HuH-7 (cell line): Measurements from ENCODE around the gene MSLN.

Experiments used
- DNase-seq: peaks from one replicate; pipeline ENCODE4 v3.0.0; 2011; ENCODE audit warnings: low spot score

MSLN gene

DNA sequence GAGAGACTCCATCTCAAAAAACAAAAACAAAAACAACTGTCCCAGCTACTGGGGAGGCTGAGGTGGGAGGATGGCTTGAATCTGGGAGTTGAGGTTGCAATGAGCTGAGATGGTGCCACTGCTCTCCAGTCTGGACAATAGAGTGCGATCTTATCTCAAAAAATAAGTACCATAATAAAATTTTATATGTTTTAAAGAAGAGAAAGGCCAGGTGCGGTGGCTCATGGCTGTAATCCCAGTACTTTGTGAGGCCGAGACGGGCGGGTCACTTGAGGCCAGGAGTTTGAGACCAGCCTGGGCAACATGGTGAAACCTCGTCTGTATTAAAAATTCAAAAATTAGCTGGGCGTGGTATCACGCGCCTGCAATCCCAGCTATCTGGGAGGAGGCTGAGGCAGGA lies 16.3 kb downstream of the MSLN start:
- no peak for DNase-seq

DNA sequence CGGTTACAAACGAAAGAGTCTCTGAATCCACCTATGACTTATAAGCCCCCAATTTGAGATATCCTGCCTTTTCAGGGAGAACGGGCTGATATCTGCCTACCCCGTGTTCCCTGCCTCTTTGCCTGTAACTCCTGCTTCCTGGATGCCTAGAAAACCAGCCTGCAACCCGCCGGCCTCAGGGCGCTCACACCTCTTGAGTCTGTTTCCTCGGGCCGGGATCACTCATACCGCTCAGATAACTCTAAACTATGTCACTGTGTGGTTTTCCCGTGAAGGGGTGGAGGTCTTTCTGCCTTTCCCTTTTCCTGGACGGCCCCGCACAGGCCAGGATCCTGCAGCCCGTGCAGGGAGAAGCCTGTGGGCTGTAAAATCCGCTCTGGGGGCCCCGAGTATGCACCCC lies 17.3 kb downstream of the MSLN start:
- DNase-seq = no peak

DNA sequence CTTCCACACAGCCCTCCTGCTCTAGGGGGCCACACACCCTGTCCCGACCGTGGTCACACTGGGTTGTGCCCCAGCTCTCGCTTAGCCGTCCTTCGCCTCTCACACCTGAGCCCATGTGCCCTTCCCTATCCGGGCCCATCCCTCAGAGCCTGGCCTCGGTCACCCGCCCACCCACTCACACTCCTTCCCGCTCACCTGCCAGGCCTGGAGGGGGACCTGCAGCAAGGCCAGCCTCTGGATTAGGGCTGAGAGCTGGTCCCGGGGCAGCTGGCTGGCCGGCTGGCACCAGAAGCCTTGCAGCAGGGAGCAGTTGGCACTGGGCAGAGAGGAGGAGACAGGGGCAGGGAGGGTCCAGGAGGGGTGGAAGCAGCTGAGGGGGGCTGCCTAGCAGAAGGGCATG lies 17.9 kb downstream of the MSLN start:
- DNase-seq = no peak

DNA sequence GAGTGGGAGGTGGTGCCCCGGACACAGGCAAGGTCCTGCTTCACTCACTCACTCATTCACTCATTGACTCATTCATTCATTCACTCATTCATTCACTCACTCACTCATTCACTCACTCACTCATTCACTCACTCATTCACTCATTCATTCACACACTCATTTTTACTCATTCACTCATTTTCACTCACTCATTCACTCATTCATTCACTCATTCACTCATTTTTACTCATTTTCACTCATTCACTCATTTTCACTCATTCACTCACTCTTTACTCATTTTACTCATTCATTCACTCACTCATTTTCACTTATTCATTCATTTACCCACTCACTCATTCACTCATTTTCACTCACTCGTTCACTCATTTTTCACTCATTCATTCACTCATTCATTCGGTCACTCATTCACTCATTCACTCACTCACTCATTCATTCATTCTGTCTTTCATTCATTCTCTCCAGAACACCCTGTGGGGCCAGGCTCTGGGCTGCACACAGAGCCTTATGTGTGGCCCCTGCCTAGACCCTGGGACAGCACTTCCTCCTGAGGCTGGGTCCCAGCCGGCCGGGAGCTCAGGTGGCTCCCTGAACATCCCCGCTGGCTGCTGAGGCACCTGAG lies 18.5 kb downstream of the MSLN start:
- no peak for DNase-seq

DNA sequence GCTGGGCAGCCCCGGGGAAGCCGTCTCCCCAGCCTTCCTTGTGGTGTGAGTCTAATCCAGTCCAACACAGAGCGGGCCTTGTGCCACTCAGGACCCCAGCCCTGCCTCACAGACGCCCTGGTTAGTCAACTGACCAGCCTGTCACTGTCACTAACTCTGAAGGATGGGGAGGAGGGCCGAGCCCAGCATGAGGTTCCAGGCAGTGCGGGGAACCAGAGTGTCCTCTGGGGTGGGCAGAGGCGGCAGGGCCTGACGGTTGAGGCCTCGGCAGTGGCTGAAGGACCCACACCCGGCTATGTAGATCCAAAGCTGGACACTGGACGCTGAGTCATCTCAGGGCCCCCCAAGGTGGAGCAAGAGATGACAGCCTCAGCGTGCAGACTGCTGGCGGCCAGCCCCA lies 19.0 kb downstream of the MSLN start:
- DNase-seq = no peak

DNA sequence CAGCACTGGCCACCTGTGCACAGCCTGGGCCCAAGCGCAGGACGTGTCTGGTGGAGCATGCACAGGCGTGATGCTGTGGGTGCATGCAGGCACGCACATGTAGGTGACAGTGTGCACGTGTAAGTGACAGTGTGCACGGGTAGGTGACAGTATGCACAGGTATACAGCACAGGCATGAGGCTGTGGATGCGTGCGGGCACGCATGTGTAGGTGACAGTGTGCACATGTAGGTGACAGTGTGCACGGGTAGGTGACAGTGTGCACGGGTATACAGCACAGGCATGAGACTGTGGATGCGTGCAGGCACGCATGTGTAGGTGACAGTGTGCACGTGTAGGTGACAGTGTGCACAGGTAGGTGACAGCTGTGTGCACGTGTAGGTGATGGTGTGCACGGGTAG lies 19.8 kb downstream of the MSLN start:
- DNase-seq = no peak

DNA sequence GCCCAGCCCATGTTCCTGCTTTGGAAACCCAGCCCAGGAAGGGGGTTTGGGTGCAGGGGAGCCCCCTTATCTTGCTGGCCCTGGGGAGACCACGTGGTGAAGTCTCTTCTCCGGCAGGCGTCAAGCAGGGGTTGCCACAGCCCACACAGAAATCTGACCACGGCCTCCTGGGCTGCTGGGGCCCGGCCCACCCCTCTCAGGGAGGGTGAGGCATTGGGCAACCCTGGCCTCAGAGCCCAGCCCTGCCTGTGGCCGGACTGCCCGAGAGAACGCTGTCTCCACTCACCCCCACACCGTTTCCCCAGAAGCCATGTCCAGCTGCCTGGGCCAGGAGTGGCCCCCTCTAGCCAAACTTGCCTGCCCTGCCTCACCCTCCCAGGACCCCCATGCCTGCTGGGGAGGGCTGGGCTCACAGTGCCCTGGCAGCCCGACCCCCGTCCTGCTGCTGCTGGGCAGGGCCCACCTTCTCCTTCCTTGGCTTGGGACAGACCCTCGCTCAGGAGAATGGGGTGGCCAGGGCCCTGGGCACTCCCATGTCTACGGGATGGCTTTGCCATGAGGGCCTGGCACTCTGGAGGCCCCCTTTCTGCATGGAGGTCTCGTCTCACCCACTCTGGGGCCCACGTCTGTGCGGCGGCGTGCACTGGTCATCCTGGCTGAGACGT lies 20.9 kb downstream of the MSLN start:
- DNase-seq = no peak

DNA sequence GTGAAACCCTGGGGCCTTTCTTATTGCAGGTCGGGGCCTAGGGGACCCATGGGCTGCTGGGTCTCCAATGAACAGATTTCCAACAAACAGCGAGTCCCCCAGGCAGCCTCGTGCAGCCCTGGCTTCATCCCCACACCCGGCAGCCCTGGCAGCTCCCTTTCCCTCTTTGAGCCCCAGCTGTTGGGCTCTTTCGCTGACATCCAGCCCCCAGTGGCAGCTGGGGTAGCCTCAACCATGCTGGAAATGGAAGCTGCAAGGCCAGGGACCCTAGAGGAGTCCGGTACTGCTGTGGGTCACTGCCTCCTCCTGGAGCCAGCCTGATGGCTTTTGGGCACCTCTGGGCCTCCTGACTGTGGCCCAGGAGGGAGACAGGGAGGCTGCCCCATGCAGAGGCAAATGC lies 21.7 kb downstream of the MSLN start:
- no peak for DNase-seq

DNA sequence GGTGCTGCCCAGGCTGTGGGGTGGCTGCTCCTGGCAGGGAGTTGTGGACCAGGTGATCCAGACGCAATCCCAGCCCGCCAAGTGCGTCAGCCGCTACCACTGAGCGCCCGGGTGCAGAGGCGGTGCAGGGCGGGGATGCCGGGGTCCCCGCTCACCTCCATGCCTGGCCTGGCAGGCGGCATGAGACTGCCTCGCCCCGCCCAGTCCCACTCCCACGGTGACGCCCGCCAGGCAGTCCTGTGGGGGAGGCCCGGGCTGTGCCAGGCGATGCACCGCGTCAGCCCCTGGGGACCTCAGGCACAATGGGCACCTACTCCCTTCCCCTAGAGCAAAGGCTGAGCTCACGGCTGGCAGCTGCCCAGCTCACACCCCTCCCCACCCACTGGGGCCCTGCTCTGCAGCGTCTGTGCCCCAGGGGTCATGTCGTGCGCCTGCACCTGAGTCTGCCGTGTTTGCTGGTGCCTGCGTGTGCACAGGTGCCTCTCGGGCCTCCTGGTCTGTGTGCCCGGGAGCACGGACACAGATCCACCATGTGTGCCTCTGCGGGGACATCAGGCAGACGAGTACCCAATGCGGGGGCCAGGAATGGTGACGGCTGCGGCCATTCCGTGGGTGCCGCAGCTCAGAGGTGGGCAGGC lies 22.4 kb downstream of the MSLN start:
- DNase-seq = no peak

DNA sequence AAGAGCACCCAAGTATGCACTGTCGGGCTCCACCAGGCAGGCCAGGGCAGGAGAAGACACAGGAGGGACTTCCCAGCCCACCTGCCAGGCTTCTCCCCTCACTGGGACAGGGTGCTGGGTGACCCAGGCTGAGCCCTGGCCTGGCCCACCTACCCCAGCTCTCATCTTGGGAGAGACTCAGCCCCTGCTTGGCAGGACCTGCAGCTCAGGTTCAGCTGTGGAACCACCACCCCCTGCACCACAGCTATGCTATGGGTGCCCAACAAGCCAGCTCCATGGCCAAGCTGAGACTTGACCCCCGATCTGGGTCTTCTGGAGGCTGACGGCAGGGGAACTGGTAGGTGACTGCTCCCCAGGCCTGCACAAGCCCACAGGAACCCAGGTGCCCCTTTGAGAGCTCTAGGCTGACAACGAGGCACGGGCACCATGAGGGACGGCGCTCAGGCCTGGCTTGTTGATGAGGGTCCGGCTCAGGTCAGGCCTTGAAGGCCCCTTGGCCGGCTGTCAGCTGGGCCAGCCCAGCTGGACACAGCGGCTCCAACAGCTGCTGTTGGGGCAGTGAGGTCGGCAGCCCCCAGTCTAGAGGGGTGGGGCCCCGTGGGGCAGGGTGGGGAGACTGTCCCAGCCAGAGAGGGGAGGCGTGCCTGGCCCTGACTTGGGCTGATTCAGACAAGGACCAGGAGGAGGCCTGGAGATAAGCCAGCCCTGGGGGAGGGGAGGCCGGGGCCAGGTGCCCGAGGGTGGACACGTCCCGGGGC lies 23.0 kb downstream of the MSLN start:
- no peak for DNase-seq

DNA sequence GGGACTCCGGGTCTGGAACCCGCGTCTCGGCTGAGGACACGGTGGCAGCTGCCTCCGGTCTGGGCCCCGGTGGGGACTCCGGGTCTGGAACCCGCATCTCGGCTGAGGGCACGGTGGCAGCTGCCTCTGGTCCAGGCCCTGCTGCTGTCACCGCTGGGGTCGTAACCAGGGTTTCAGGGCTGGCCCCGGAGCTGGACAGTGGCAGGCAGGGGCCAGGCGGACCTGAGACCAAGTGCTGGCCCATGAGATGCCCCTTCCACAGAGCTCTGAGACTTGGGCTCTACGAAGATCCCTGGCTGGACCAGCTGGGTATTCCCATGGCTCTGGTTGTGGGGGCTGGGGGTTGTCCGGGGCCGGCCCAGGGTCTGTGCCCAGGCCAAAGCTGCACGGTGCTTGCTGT lies 23.9 kb downstream of the MSLN start:
- DNase-seq = no peak

DNA sequence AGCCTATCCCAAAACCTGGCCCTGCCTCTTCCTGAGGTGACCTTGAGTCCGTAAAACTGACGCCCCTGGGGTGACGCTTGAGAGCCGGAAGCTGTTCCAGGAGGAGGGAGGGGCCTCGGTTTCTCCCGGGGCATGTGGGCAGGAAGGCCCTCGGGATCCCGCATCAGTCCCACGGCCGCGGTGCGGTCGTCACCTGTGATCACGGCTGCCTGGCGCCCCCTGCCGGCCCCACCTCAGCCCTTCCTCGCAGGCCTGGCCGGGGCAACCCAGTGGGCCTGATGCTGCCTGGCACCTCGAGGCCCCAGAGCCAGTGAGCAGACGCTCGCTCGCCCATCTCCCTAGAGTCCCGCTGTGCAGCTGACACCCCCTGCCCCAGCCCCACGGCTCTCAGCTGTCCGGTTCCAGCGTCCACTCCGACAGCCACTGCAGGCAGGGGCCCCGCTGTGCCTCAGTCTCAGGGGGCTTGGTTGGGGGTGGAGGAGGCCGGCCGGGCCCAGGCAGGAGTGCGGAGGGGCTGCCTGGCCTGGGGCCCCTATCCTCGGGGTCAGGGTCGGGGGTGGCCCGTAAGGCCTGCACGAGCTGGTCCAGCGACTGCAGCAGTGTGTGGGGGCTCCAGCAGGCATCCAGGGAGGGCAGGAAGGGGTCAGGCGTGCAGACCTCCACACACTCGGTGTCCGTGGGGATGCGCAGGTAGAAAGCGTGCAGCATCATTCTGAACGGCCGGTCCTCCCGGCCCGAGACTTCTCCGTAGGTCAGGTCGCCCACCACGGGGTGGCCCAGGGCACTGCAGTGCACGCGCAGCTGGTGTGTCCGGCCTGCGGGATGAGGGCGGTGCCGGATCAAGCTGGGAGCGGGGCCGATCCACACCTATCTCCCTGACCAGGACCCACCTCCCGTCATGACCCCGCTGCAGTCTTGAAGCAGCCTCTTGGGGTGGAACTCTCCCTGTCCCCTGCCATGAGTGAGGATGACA lies 25.3 kb downstream of the MSLN start:
- DNase-seq = peak; percentile 77

DNA sequence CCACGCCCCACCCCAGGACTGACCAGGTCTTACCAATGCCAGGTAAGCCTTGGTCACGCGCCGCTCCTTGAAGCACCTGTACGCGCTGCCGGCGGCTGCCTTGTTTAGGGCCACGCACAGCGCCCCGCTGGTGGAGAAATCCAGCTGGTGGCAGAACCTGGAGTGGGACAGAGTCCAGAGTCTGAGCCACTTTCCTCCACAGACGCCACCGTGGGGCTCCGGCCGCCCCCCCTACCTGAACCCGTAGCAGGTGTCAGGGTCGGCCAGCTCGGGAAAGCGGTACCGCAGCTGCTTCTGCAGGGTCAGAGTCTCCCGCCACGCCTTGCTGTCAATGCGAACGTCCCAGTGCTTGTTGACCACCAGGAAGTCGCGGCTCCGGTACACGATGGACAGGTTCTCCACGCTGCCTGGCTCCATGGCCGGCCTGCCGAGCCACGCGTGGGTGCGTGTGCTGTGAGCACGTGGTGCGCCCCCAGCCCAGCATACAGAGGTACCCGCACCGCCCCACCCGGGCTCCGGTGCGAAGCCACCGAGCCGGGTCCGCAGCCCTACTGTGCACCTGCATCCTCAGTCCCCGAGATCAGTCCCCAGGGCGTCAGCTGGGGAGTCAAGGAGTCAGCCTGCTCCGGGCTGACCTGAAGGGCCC lies 26.9 kb downstream of the MSLN start:
- DNase-seq = no peak

DNA sequence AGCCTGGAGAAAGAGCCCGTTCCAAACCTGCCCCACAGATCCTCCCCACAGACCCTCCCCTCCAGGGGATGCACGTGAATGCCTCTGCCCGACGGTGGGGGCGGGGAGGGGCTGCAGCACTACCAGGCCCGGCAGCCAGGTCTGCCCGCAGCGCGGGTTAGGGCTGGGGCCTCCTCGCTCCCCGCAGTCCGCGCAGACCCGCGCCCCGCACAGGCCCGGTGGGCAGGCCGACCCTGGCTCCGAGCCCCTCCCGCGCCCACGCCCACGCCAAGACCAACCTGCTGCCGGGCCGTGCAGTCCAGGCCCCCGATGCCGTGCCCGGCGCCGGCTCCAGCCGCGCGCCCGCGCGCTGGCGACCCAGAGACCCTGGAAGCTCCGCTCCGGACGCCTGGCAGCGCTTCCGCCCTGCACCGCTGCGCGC lies 27.5 kb downstream of the MSLN start, which contains the start of gene RPUSD1:
Gene RPUSD1, minus strand, starts transcription at position 404 of the 421 bp plus-strand sequence. CDS start 644 bp downstream, outside the sequence.
- no peak for DNase-seq

DNA sequence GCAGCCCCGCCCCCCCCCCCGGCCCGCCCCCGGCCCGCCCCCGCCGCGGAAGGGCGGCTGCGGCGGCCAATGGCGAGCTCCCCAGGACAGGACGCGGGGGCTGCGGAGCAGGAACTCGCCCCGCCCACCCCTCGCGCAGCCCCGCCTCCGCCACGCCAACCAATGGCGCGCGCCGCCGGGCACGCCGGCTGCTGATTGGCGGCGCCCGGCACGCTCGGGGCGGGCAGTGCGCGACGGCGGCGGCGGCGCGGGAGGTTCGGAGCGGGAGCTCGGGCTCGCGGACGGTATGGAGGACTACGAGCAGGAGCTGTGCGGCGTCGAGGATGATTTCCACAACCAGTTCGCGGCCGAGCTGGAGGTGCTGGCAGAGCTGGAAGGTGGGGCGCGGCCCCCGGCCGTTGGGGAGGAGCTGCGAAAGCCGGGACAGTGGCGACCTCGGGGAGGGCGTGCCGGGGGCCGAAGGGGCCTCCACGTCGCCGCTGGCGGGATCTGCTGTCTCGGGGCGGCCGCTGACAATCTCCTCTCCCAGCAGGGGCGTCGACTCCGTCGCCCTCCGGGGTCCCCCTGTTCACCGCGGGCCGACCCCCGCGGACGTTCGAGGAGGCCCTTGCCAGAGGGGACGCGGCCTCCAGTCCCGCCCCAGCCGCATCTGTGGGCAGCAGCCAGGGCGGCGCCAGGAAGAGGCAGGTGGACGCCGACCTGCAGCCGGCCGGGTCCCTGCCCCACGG lies 28.0 kb downstream of the MSLN start, which contains the start of gene CHTF18:
Gene CHTF18, plus strand, starts transcription at position 222 of the 728 bp plus-strand sequence. Its CDS starts 65 bp downstream, at position 287.
- peak; percentile 96 for DNase-seq

DNA sequence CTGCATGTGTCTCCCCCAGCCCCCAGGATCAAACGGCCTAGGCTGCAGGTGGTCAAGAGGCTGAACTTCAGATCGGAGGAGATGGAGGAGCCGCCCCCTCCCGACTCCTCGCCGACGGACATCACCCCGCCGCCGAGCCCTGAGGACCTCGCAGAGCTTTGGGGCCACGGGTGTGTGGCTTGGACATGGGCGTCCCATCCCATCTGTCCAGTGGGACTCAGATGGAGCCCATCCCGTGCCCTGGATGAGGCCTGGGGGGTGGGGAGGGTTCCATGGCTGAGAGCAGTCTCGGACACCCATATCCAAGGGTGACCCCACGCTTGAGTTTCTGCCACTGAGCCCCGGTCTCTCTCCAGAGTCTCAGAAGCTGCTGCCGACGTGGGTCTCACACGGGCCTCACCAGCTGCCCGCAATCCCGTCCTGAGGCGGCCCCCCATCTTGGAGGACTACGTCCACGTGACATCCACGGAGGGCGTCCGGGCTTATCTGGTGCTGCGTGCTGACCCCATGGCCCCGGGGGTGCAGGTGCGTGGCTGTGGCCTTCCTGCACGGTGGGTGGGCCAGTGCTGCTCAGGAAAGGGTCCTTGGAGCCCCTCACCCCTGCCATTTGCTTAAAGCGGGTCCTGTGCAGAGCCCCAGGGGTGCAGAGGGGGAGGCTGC lies 28.8 kb downstream of the MSLN start:
- no peak for DNase-seq

DNA sequence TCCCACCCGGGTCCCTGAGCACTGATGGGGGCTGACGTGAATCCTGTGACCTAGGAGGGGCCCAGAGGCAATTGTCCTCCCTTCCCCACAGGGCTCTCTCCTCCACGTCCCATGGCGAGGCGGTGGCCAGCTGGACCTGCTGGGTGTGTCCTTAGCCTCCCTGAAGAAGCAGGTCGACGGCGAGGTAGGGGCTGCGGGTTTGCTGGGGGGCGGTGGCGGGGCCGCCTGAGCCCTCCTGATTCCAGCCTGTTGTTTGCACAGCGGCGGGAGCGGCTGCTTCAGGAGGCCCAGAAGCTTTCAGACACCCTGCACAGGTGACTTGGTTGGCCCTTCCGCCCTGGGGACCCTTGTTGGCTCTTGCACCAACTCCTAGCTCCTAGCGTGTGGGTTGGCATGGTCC lies 29.6 kb downstream of the MSLN start:
- DNase-seq = no peak

DNA sequence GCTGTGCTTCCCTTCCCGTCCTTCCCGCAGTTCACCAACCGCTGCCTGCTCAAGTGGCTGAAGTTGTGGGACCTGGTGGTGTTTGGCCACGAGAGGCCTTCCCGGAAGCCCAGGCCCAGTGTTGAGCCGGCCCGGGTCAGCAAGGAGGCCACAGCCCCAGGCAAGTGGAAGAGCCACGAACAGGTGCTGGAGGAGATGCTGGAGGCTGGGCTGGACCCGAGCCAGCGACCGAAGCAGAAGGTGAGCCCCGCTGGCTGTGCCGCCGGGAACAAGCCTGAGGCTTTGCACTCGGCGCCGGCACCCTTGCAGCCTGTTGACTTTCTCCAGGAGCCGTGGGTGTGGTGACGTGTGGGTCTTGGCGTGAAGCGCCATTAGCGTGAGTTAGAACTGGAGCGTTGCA lies 30.6 kb downstream of the MSLN start:
- no peak for DNase-seq

DNA sequence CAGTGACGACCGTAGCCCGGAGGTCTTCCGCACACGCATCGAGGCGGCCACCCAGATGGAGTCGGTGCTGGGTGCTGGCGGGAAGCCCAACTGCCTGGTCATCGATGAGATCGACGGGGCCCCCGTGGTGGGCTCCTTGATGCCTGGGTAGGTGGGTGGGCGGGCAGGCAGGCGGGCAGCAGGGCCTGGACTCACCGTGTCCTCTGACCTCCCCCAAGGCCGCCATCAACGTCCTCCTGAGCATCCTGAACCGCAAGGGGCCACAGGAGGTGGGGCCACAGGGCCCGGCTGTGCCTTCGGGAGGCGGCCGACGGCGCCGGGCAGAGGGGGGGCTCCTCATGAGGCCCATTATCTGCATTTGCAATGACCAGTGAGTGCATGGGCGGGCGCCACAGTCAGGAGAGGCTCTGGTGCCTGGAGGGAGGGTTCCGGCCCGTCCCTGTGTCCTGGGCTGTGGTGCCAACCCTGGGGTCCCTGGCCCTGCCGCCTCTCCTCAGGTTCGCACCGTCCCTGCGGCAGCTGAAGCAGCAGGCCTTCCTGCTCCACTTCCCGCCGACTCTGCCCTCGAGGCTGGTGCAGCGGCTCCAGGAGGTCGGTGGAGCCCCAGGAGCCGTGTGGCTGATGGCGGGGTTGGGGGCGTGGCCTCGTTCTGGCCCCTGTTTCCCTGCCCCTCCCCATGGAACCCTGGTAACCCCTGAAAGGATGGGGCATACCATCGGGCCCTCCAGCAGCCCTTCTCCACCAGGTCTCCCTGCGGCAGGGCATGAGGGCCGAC lies 31.9 kb downstream of the MSLN start:
- DNase-seq = no peak
